ENCODE data around the gene CACNB4. TPM values are rescaled to one million over a fixed set of nuclear protein-coding genes. Genes with fewer than 3 reads are reported as not detected.

The CACNB4 gene
- total RNA-seq, 4 donors from 2014 or later = 2.3 to 5.8 (median 2.8) TPM

GRCh38 chr2:152011724-152012123 is 87.1 kb downstream of the CACNB4 start:
- no peak for TF ChIP-seq CTCF (IDR thresholded peaks at IDR 0.05; ENCODE audit: low read depth)

DNA sequence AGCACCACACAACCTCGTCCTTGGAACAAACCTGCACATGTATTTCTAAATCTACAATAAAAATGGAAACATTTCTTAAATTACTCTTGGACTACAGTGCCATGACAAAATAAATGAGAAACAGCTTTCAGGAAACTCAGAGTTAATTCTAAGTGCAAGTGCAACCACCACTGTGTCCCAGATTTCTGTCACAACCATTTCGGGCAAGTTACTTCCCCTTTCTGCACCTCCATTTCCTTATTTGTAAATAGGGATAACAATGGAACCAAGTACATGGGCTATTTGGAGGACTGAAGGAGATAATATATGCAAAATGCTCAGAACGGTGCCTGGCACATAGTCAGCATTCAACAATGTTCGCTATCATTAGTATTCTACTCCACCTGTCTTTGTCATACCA is 93.2 kb downstream of the CACNB4 start:
- no peak for TF ChIP-seq CTCF (IDR thresholded peaks at IDR 0.05; ENCODE audit: low read depth)

DNA sequence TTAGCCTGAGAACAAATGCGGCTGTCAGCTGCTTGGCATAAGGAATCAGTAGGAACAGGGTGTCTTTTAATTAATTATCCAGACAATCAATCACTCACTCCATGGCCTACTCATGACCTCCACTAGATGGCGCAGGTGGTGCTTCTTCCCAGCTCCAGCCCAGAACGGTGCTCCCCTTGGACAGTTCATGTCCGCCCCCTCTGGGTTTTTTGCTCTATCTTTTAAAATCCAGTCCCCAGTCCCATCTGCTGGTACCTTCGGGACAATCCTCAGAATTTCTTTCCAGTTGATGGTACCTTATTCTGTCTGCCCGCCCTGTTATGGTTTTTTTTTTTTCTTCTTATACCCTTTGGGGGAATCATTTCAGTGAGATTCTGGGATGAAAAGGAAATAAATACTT is 99.8 kb downstream of the CACNB4 start:
- no peak for TF ChIP-seq CTCF (IDR thresholded peaks at IDR 0.05; ENCODE audit: low read depth)

DNA sequence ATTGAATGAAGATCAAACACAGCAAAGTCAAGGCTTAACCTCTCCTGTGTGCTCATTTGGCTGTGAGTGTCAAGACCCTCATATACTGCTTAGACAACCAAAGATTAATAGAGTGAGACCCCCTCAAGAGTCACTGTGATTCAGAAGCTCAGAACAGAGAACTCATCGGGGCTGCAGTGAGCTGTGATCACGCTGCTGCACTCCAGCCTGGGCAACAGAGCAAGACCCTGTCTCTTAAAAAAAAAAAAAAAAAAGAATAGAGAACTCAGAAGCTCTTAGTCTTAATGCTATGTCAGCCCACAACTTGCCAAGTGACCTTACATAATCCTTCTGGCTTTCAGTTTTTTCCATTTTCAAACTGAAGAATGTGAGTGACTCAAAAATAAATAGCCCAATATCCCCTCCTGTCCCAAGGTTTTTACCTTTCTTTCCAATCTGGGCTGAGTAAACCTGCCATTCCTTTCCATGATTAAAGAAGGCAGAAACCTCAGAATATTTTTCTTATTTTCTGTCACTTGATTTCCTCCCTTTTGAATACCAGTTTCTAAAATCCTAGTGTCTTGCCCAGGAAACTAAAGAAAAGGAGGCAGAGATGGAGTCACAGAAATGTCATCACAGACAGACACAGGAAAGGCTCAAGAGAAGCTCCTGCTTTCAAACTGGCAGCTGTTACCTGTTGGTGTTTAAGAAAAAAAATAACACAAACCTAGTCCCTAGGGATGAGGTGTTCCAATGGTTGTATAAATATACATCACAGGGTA is 102.4 kb downstream of the CACNB4 start:
- no peak for TF ChIP-seq CTCF (IDR thresholded peaks at IDR 0.05; ENCODE audit: low read depth)

- TF ChIP-seq CTCF (IDR thresholded peaks at IDR 0.05; ENCODE audit: low read depth) = no peak
Measured at GRCh38 chr2:151995161-151995557, 103.7 kb downstream of the CACNB4 start.

GRCh38 chr2:151991010-151991409 is 107.8 kb downstream of the CACNB4 start:
- no peak for TF ChIP-seq CTCF (IDR thresholded peaks at IDR 0.05; ENCODE audit: low read depth)

DNA sequence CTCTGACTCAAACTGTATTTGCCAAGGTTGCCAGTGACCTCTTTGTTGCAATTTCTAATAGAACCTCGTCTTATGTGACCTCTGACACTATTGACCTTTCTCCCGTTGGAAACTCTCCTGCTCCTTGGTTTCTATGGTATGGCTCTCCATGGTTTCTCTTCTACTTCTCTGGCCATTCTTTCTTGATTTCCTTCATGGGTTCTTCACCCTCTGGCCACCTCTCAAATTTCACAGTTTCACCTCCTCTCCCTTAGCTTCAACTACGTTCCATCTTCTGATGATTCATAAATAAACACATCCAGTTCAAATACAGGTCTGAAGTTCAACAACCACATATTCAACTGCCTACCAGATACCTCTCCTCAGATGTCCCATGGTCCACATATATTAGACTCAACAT is 109.5 kb downstream of the CACNB4 start:
- no peak for TF ChIP-seq CTCF (IDR thresholded peaks at IDR 0.05; ENCODE audit: low read depth)

All from subcutaneous adipose tissue (tissue), 4 donors.